MM.1S (cell line): ENCODE data around the gene SCRG1.

ENCODE experiments used
- DNase-seq: peaks from one replicate; pipeline ENCODE4 v3.0.0-alpha.2; 2015
- H2AFZ ChIP-seq: fragments of 300-600 bp; sonication (generic); 2 replicates; pipeline ENCODE4 v1.6.0; 2016; ENCODE audit warnings: antibody characterized with exemption, low read length
- H3F3A ChIP-seq: fragments of 300-600 bp; sonication (generic); 2 replicates; pipeline ENCODE4 v1.6.1; 2016; ENCODE audit warnings: mild to moderate bottlenecking, antibody characterized with exemption, low read length, moderate library complexity, mixed read lengths; ENCODE audit not compliant: insufficient read depth
- H3K27ac ChIP-seq: fragments of 300-600 bp; sonication (generic); 2 replicates; pipeline ENCODE4 v1.5.1; 2016; ENCODE audit warnings: mild to moderate bottlenecking, low read length
- H3K27me3 ChIP-seq: fragments of 300-600 bp; sonication (generic); replicated peaks from 2 replicates; pipeline ENCODE4 v1.6.0; 2016; ENCODE audit warnings: low read length; ENCODE audit not compliant: insufficient read depth
- H3K36me3 ChIP-seq: fragments of 300-600 bp; sonication (generic); replicated peaks from 2 replicates; pipeline ENCODE4 v1.6.1; 2016; ENCODE audit warnings: mild to moderate bottlenecking, low read length, mixed read lengths; ENCODE audit not compliant: insufficient read depth
- H3K4me1 ChIP-seq: fragments of 300-600 bp; sonication (generic); 2 replicates; pipeline ENCODE4 v1.6.1; 2016; ENCODE audit warnings: low read length, mixed read lengths
- H3K4me2 ChIP-seq: fragments of 300-600 bp; sonication (generic); 2 replicates; pipeline ENCODE4 v1.6.0; 2016; ENCODE audit warnings: low read depth, low read length
- H3K4me3 ChIP-seq: fragments of 300-600 bp; sonication (generic); 2 replicates; pipeline ENCODE4 v1.5.1; 2016; ENCODE audit warnings: low read length, mixed read lengths
- H3K79me2 ChIP-seq: fragments of 300-600 bp; sonication (generic); 2 replicates; pipeline ENCODE4 v1.6.1; 2016; ENCODE audit warnings: mixed run types, low read length, mixed read lengths
- H3K9ac ChIP-seq: fragments of 300-600 bp; sonication (generic); 2 replicates; pipeline ENCODE4 v1.6.1; 2016; ENCODE audit warnings: low read length, mixed read lengths
- H3K9me2 ChIP-seq: fragments of 300-600 bp; sonication (generic); replicated peaks from 2 replicates; pipeline ENCODE4 v1.6.1; 2016; ENCODE audit warnings: mild to moderate bottlenecking, low read length, mixed read lengths; ENCODE audit not compliant: insufficient read depth
- H3K9me3 ChIP-seq: fragments of 300-600 bp; sonication (generic); replicated peaks from 2 replicates; pipeline ENCODE4 v1.6.1; 2016; ENCODE audit warnings: mild to moderate bottlenecking, low read length, mixed read lengths; ENCODE audit not compliant: insufficient read depth
- H4K20me1 ChIP-seq: fragments of 300-600 bp; sonication (generic); 2 replicates; pipeline ENCODE4 v1.6.1; 2016; ENCODE audit warnings: mild to moderate bottlenecking, low read length, moderate library complexity, mixed read lengths; ENCODE audit not compliant: insufficient read depth
- EZH2 ChIP-seq: fragments of 300-600 bp; sonication (generic); optimal IDR thresholded peaks from 2 replicates; pipeline ENCODE3; 2017; ENCODE audit warnings: low read depth, mild to moderate bottlenecking, antibody characterized with exemption, low read length, mixed read lengths
- EZH2phosphoT487 ChIP-seq: fragments of 300-600 bp; sonication (generic); IDR thresholded peaks from 2 replicates; pipeline ENCODE4 v1.6.1; 2018; ENCODE audit warnings: antibody characterized with exemption, low read length
- TF ChIP-seq, protein P1 (sequence below): fragments of 300-600 bp; sonication (generic); IDR thresholded peaks from 2 replicates; pipeline ENCODE4 v1.5.1; 2016; ENCODE audit warnings: antibody characterized with exemption, low read length, mixed read lengths

The SCRG1 gene

GRCh38 chr4:173397604-173398003 lies 1.3 kb downstream of the SCRG1 start:
- Histone ChIP-seq H3F3A (no peaks in the 10 kb centered on the region), H3K36me3 (no peaks in the 10 kb centered on the region), H4K20me1 (no peaks in the 10 kb centered on the region), H2AFZ (no peak overlapping the region), H3K4me2 (no peak overlapping the region), H3K27me3 (no peaks in the 10 kb centered on the region), H3K79me2 (no peaks in the 10 kb centered on the region), H3K27ac (no peak overlapping the region), H3K9ac (no peak overlapping the region), H3K9me2 (no peaks in the 10 kb centered on the region), H3K9me3 (no peaks in the 10 kb centered on the region), H3K4me3 (no peak overlapping the region), H3K4me1 (no peaks in the 10 kb centered on the region)
- DNase-seq: no peak
- TF ChIP-seq, protein P1, sequence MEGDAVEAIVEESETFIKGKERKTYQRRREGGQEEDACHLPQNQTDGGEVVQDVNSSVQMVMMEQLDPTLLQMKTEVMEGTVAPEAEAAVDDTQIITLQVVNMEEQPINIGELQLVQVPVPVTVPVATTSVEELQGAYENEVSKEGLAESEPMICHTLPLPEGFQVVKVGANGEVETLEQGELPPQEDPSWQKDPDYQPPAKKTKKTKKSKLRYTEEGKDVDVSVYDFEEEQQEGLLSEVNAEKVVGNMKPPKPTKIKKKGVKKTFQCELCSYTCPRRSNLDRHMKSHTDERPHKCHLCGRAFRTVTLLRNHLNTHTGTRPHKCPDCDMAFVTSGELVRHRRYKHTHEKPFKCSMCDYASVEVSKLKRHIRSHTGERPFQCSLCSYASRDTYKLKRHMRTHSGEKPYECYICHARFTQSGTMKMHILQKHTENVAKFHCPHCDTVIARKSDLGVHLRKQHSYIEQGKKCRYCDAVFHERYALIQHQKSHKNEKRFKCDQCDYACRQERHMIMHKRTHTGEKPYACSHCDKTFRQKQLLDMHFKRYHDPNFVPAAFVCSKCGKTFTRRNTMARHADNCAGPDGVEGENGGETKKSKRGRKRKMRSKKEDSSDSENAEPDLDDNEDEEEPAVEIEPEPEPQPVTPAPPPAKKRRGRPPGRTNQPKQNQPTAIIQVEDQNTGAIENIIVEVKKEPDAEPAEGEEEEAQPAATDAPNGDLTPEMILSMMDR: no peak
- no peak for TF ChIP-seq EZH2phosphoT487
- TF ChIP-seq EZH2: no peak

DNA sequence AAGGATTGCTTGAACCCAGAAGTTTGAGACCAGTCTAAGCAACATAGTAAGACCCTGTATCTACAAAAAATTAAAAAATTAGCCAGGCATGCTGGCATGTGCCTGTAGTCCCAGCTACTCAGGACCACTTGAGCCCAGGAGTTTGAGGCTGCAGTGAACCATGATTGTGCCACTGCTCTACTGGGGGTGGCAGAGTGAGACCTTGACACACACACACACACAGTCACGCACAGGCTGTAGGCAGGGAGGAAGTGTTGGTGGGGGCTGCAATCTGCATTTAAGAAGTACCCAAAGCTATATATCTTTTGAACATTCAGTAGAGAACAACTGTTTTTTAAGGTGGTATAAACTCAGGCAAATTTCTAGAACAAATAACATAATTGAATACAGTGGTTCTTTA lies 7.2 kb downstream of the SCRG1 start:
- no peaks in the 10 kb centered on the region for H4K20me1 ChIP-seq
- H3F3A ChIP-seq: no peaks in the 10 kb centered on the region
- H3K9me3 ChIP-seq: no peaks in the 10 kb centered on the region
- no peaks in the 10 kb centered on the region for H3K79me2 ChIP-seq
- no peak overlapping the region for H3K4me2 ChIP-seq
- no peaks in the 10 kb centered on the region for H3K36me3 ChIP-seq
- no peak for DNase-seq
- no peaks in the 10 kb centered on the region for H3K9me2 ChIP-seq
- no peak overlapping the region for H3K9ac ChIP-seq
- H3K27me3 ChIP-seq: no peaks in the 10 kb centered on the region
- no peak overlapping the region for H3K4me3 ChIP-seq
- no peak overlapping the region for H2AFZ ChIP-seq
- no peaks in the 10 kb centered on the region for H3K4me1 ChIP-seq
- H3K27ac ChIP-seq: no peak overlapping the region
- TF ChIP-seq EZH2phosphoT487: no peak
- TF ChIP-seq, protein P1: no peak
- no peak for TF ChIP-seq EZH2

- Histone ChIP-seq H3F3A (no peaks in the 10 kb centered on the region), H3K9ac (no peak overlapping the region), H3K9me2 (no peaks in the 10 kb centered on the region), H3K4me3 (no peak overlapping the region), H4K20me1 (no peaks in the 10 kb centered on the region), H2AFZ (no peak overlapping the region), H3K27ac (no peak overlapping the region), H3K9me3 (no peaks in the 10 kb centered on the region), H3K79me2 (no peaks in the 10 kb centered on the region), H3K4me1 (no peaks in the 10 kb centered on the region), H3K27me3 (no peaks in the 10 kb centered on the region), H3K4me2 (no peak overlapping the region), H3K36me3 (no peaks in the 10 kb centered on the region)
- DNase-seq: no peak
- TF ChIP-seq, protein P1: no peak
- TF ChIP-seq EZH2: no peak
- TF ChIP-seq EZH2phosphoT487: no peak
Observed at GRCh38 chr4:173386751-173387150, 12.2 kb downstream of the SCRG1 start.
